VCaP (cell line): ENCODE measurements around the gene RBM47.
"Not testable (repeated sequence)": the region's sequence is repeated elsewhere in the genome, so short reads cannot be mapped to it uniquely, and the experiment has no call there.

ENCODE experiments used
- H3K27ac ChIP-seq: fragments of 450-650 bp; 2 replicates; pipeline ENCODE4 v1.5.1; 2017
- CTCF ChIP-seq: fragments of 450-650 bp; conservative IDR thresholded peaks from 2 replicates; pipeline ENCODE4 v1.5.1; 2017; ENCODE audit warnings: mild to moderate bottlenecking, moderate library complexity

The RBM47 gene

DNA sequence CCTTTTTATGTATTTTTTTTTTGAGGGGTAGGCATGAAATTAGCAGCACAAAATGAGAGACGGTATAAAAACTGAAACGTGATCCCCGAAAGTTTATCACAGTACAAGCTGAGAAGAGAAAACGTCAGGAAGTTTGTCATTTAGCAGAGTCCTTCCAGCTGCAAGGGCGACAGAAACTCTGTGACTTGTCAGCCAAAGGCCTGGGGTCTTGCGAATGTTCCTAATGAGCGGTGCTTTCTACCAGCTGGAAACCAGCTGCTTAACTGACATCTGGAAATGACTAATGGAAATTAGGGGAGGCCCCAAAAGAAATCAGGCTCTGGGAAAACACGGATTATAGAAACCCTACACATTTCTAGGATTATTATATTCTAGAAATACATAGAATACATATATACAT is 228.0 kb downstream of the RBM47 start:
- TF ChIP-seq CTCF, result no peak
- no peak overlapping the region for H3K27ac ChIP-seq

- no peak overlapping the region for H3K27ac ChIP-seq
- no peak for TF ChIP-seq CTCF
Observed at GRCh38 chr4:40401096-40401495, 228.6 kb downstream of the RBM47 start.

GRCh38 chr4:40399578-40399977 is 230.1 kb downstream of the RBM47 start:
- no peak overlapping the region for H3K27ac ChIP-seq
- TF ChIP-seq CTCF, result no peak

GRCh38 chr4:40395908-40396793 is 233.5 kb downstream of the RBM47 start:
- no peak for TF ChIP-seq CTCF
- peak overlapping the region; percentile 89 for H3K27ac ChIP-seq

- TF ChIP-seq CTCF, result no peak
- H3K27ac ChIP-seq, result peak overlapping the region; percentile 89
Observed at GRCh38 chr4:40395166-40395900, 234.3 kb downstream of the RBM47 start.

GRCh38 chr4:40394236-40394635 is 235.4 kb downstream of the RBM47 start:
- H3K27ac ChIP-seq, result peak overlapping the region; percentile 89
- TF ChIP-seq CTCF, result no peak

- H3K27ac ChIP-seq, result not testable (repeated sequence)
Observed at GRCh38 chr4:40392241-40392640, 237.4 kb downstream of the RBM47 start.

- TF ChIP-seq CTCF, result no peak
- H3K27ac ChIP-seq, result no peak overlapping the region
Observed at GRCh38 chr4:40389986-40390385, 239.7 kb downstream of the RBM47 start.
